Endothelial cell of umbilical vein (primary cell): Measurements from ENCODE around the gene NKAP.

Experiments
- CTCF ChIP-seq, 2 donors: IDR thresholded peaks; 1 replicate in 1 of 2; 2 replicates in 1 of 2; pipeline ENCODE4 v1.5.1; 2011; ENCODE audit warnings: low read length in 2 of 2, mild to moderate bottlenecking in 2 of 2, moderate library complexity in 2 of 2, control low read depth in 1 of 2, inconsistent platforms in 1 of 2, low read depth in 1 of 2; ENCODE audit not compliant: insufficient read depth in 1 of 2; ENCODE audit errors: extremely low read depth in 1 of 2
- POLR2A ChIP-seq: IDR thresholded peaks from 2 replicates; pipeline ENCODE4 v1.6.1; 2012; ENCODE audit warnings: low read depth, mild to moderate bottlenecking, control low read depth, low read length

DNA sequence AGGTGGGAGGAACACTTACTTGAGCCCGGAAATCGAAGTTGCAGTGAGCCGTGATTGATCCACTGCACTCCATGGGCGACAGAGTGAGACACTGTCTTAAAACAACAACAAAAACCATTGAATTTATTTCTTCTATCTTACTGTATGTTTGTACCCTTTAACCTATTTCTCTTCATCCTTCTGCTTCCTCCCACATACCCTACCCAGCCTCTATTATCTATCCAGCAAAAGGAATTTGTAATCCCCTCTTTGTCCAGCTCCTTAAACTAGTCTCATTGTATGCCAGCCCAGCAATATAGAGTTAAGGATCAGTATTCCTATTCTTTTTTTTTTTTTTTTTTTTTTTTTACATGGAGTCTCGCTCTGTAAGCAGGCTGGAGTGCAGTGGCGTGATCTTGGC is 1.9 kb upstream of the NKAP start:
- TF ChIP-seq POLR2A = no peak
- no peak for TF ChIP-seq CTCF (IDR thresholded peaks at IDR 0.05; ENCODE audit: extremely low read depth in 1 of 2, insufficient read depth in 1 of 2, low read depth in 1 of 2, low read length in 2 of 2)
